ENCODE data around the gene MPPE1.

DNA sequence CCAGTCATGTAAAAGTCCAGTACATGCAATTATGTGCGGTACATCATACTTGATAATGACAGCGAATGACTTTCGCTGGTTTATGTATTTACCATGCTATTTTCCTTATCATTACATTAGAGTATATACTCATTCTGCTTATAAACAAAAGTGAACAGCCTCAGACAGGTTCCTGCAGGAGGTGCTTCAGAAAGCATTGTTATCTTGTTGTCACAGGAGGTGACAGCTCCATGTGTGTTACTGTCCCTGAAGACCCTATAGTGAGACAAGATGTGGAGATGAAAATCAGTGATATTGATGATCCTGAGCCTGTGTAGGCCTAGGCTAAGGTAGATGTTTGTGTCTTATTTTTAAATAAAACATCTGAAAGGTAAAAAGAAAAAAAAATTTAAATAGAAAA, 15.3 kb upstream of the MPPE1 start:
- TF ChIP-seq, protein P1, sequence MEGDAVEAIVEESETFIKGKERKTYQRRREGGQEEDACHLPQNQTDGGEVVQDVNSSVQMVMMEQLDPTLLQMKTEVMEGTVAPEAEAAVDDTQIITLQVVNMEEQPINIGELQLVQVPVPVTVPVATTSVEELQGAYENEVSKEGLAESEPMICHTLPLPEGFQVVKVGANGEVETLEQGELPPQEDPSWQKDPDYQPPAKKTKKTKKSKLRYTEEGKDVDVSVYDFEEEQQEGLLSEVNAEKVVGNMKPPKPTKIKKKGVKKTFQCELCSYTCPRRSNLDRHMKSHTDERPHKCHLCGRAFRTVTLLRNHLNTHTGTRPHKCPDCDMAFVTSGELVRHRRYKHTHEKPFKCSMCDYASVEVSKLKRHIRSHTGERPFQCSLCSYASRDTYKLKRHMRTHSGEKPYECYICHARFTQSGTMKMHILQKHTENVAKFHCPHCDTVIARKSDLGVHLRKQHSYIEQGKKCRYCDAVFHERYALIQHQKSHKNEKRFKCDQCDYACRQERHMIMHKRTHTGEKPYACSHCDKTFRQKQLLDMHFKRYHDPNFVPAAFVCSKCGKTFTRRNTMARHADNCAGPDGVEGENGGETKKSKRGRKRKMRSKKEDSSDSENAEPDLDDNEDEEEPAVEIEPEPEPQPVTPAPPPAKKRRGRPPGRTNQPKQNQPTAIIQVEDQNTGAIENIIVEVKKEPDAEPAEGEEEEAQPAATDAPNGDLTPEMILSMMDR (IDR thresholded peaks at IDR 0.05), result no peak
- TF ChIP-seq POLR2A (IDR thresholded peaks at IDR 0.05), result no peak

Data from right lobe of liver (tissue), 4 donors.